ENCODE data around the gene OXER1. TPM values are rescaled to one million over a fixed set of nuclear protein-coding genes. Genes with fewer than 3 reads are reported as not detected.

OXER1 gene
- total RNA-seq, 1 experiment from 2014 or later, result 0.10 TPM

DNA sequence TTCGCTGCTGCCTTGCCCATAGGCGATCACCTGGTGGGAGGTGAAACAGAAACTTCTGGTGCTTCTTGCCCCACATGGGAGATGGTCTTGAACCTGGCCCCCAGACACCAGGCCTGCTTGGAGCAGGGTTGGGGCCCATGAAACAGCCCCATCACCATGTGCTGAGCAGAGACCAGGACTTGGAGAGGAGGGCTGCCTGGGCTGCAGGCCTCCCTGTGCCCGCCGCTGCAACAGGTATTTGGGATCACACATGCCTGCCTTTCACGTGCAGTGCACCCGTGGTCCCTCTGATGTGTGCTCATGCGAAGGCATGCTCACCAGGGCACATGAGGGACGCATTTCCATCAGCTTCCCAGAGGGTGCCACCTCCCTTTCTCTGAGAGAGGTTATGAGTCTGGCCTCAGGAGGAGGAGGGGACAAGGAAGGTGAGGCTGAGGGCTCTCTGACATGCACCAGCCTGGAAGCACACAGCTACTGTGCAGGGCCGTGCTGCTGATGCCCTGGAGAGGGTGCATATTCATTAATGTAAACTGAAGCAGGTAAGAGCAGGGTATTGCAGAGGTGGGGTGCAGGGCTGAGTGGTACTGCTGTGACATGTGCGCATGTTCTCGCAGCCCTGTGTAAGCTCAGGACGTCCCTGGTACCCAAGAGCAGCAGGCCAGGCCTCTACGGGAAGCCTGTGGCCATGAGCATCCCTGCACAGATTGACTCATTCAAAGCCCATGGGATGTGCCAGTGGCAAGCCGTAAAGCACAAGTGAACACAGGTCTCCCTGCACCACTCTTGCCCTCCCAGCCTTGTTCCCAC lies 4.2 kb upstream of the OXER1 start:
- in situ Hi-C loops (cut with HindIII; ENCODE audit: low pct_unique_long_range_greater_than_20kb, low sequenced_read_pairs) (no loop called here), intact Hi-C loops (cut with micrococcal nuclease; ENCODE audit: unreplicated experiment) (no loop called here)
- Histone ChIP-seq H3K9me3 (ENCODE audit: control insufficient read depth, insufficient read depth, low read depth, low read length) (no peaks in the 10 kb centered on the region), H3K4me3 (ENCODE audit: low read depth in 2 of 2, low read length in 2 of 2) (no peak overlapping the region), H3K27ac (ENCODE audit: low read length) (no peak overlapping the region), H3K4me1 (ENCODE audit: control insufficient read depth, insufficient read depth, low read length) (no peaks in the 10 kb centered on the region), H3K27me3 (ENCODE audit: control insufficient read depth, insufficient read depth, low read length) (no peaks in the 10 kb centered on the region), H3K36me3 (ENCODE audit: control insufficient read depth, insufficient read depth, low read length) (no peaks in the 10 kb centered on the region)
- ChIA-PET POLR2A (no interaction called here), CTCF (no interaction called here)
- BruUV-seq (replicated peaks), result no TSS peak
- TF ChIP-seq TCF7L2 (IDR thresholded peaks at IDR 0.05; ENCODE audit: low read depth, low read length) (no peak), POLR2AphosphoS5 (IDR thresholded peaks at IDR 0.05; ENCODE audit: low read depth, low read length) (no peak)
- TF ChIP-seq, protein P1, sequence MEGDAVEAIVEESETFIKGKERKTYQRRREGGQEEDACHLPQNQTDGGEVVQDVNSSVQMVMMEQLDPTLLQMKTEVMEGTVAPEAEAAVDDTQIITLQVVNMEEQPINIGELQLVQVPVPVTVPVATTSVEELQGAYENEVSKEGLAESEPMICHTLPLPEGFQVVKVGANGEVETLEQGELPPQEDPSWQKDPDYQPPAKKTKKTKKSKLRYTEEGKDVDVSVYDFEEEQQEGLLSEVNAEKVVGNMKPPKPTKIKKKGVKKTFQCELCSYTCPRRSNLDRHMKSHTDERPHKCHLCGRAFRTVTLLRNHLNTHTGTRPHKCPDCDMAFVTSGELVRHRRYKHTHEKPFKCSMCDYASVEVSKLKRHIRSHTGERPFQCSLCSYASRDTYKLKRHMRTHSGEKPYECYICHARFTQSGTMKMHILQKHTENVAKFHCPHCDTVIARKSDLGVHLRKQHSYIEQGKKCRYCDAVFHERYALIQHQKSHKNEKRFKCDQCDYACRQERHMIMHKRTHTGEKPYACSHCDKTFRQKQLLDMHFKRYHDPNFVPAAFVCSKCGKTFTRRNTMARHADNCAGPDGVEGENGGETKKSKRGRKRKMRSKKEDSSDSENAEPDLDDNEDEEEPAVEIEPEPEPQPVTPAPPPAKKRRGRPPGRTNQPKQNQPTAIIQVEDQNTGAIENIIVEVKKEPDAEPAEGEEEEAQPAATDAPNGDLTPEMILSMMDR (IDR thresholded peaks at IDR 0.05), result no peak
- ATAC-seq, result peak; percentile 22; the same call in 1 of the 2 replicates
- no peak for DNase-seq (ENCODE audit: low read depth, low spot score)

DNA sequence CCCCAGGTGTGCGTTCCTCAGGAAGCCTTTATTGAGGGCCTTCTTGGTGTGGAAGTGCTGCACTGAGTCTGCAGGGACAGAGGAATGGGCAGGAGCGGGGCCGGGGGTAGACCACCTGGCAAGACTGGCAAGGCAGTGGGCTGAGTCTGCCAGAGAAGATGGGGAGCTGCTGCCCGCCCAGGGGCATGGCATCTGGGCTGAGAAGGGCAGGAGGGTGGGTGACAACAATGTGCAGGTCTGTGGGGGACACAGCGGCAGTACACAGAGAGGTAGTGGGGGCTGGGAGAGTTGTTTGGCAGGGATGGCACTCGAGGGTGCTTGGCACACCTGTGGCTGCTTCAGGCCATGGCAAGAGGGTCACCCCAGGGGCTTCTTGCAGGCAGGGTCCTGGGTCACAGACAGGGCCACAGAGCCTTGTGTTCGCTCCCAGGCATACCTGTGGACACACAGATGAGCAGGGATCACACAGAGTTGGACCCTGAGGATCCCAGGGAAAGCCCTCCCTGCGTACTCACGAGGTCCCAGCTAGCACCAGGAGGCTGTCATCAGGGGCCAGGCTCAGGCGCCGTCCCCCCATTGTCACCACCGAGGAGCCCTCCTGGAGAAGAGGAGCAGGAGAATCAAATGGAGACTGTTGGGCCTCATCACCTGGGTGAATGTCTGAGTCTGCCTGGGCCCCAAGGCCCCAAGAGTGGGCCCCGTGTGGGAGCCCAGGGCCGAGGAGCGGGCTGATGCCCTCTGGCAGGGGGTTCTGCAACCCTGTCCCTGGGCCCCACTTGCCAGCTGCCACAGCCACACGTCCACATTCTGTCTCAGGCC lies 3.4 kb upstream of the OXER1 start:
- no peaks in the 10 kb centered on the region for H3K36me3 ChIP-seq (ENCODE audit: control insufficient read depth, insufficient read depth, low read length)
- no peak overlapping the region for H3K27ac ChIP-seq (ENCODE audit: low read length)
- H3K4me1 ChIP-seq (ENCODE audit: control insufficient read depth, insufficient read depth, low read length), result no peaks in the 10 kb centered on the region
- POLR2A ChIA-PET, result no interaction called here
- CTCF ChIA-PET, result no interaction called here
- H3K4me3 ChIP-seq (ENCODE audit: low read depth in 2 of 2, low read length in 2 of 2), result no peak overlapping the region
- DNase-seq (ENCODE audit: low read depth, low spot score) (no peak), ATAC-seq (no peak)
- H3K9me3 ChIP-seq (ENCODE audit: control insufficient read depth, insufficient read depth, low read depth, low read length), result no peaks in the 10 kb centered on the region
- H3K27me3 ChIP-seq (ENCODE audit: control insufficient read depth, insufficient read depth, low read length), result no peaks in the 10 kb centered on the region
- no TSS peak for BruUV-seq (replicated peaks)
- TF ChIP-seq, protein P2, sequence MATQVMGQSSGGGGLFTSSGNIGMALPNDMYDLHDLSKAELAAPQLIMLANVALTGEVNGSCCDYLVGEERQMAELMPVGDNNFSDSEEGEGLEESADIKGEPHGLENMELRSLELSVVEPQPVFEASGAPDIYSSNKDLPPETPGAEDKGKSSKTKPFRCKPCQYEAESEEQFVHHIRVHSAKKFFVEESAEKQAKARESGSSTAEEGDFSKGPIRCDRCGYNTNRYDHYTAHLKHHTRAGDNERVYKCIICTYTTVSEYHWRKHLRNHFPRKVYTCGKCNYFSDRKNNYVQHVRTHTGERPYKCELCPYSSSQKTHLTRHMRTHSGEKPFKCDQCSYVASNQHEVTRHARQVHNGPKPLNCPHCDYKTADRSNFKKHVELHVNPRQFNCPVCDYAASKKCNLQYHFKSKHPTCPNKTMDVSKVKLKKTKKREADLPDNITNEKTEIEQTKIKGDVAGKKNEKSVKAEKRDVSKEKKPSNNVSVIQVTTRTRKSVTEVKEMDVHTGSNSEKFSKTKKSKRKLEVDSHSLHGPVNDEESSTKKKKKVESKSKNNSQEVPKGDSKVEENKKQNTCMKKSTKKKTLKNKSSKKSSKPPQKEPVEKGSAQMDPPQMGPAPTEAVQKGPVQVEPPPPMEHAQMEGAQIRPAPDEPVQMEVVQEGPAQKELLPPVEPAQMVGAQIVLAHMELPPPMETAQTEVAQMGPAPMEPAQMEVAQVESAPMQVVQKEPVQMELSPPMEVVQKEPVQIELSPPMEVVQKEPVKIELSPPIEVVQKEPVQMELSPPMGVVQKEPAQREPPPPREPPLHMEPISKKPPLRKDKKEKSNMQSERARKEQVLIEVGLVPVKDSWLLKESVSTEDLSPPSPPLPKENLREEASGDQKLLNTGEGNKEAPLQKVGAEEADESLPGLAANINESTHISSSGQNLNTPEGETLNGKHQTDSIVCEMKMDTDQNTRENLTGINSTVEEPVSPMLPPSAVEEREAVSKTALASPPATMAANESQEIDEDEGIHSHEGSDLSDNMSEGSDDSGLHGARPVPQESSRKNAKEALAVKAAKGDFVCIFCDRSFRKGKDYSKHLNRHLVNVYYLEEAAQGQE (IDR thresholded peaks at IDR 0.05; ENCODE audit: insufficient read depth in 1 of 2, low read depth in 2 of 2, low read length in 1 of 2), result no peak
- no peak for TF ChIP-seq POLR2AphosphoS5 (IDR thresholded peaks at IDR 0.05; ENCODE audit: low read depth, low read length)
- no peak for TF ChIP-seq SIN3A (IDR thresholded peaks at IDR 0.05; ENCODE audit: borderline replicate concordance, insufficient read depth, low read depth, low read length)
- TF ChIP-seq, protein P1 (IDR thresholded peaks at IDR 0.05), result no peak
- in situ Hi-C loops (cut with HindIII; ENCODE audit: low pct_unique_long_range_greater_than_20kb, low sequenced_read_pairs) (no loop called here), intact Hi-C loops (cut with micrococcal nuclease; ENCODE audit: unreplicated experiment) (no loop called here)

Data from Panc1 (cell line).